D721Med (cell line): ENCODE data around the gene NABP1.

Experiments used
- DNase-seq: peaks from one replicate; pipeline ENCODE4 v3.0.0; 2011; ENCODE audit warnings: low spot score; ENCODE audit not compliant: insufficient read length
- FAIRE-seq: peaks from 2 replicates; lab custom pipeline; 2011; peaks lifted over from hg19 to GRCh38; lab: Jason Lieb, UNC
- TF ChIP-seq, protein P1 (sequence below): IDR thresholded peaks from 2 replicates; pipeline ENCODE4 v1.5.1; 2012; ENCODE audit warnings: mild to moderate bottlenecking, control low read depth; ENCODE audit not compliant: insufficient read depth; ENCODE audit errors: missing control alignments

NABP1 gene

DNA sequence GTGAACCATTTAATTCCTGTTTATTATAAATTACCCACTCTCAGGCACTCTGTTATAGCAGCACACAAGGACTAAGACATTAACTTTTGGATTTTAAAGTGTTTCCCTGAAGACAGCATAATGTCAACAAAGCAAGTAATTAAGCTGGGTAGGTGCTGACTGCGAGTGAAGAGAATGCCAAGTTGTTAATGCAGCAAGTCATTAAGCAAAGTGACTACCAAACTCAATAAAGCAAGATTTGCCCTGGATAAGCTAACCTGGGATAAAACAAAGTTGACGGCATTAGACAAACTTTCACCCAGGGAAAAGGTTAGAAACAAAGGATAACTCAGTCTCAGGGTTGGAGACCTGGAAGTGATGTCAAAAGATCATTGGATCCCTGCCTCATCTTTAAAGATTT lies 28.4 kb upstream of the NABP1 start:
- DNase-seq (no peak), FAIRE-seq (no peak)
- TF ChIP-seq, protein P1, sequence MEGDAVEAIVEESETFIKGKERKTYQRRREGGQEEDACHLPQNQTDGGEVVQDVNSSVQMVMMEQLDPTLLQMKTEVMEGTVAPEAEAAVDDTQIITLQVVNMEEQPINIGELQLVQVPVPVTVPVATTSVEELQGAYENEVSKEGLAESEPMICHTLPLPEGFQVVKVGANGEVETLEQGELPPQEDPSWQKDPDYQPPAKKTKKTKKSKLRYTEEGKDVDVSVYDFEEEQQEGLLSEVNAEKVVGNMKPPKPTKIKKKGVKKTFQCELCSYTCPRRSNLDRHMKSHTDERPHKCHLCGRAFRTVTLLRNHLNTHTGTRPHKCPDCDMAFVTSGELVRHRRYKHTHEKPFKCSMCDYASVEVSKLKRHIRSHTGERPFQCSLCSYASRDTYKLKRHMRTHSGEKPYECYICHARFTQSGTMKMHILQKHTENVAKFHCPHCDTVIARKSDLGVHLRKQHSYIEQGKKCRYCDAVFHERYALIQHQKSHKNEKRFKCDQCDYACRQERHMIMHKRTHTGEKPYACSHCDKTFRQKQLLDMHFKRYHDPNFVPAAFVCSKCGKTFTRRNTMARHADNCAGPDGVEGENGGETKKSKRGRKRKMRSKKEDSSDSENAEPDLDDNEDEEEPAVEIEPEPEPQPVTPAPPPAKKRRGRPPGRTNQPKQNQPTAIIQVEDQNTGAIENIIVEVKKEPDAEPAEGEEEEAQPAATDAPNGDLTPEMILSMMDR, result no peak

DNA sequence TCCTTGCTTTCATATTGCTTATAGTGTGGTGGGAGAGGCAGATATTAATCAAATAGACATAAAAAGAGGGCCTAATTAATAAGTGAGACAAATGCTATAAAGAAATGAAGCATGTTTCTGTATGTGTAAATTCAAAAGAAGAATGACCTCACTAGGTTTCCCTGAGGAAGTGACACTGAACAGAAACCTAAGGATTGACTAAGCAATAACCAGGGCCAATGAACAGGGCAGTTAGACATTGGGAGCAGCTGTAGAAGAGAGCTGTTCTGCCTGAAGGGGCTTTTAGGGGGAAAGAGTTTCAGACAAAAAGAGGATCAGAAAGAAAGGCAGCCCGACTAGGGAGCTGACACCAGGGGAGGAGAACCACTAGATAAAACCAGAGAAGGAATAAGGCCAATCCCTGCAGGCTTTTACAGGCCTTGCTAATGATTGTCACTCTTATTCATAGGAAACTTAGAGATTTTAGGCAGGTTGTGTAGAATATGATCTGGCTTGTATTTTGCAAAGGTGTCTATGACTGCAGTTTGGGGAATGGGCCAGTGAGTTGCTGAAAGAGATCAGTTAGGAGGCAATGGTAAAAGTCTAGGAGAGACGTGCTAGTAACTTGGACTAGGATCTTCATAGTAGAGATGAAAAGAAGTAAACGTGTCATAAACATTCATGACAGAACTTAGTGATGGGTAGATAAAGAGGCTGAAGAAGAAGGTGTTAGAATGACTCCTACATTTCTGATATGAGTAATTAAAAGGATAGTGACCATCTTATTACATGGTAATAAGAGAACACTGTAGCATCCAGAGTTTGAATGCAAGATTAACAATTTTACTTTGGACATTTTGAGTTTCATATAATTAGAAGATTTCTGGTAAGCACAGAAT lies 26.8 kb upstream of the NABP1 start:
- no peak for FAIRE-seq
- no peak for DNase-seq
- TF ChIP-seq, protein P1, result no peak

DNA sequence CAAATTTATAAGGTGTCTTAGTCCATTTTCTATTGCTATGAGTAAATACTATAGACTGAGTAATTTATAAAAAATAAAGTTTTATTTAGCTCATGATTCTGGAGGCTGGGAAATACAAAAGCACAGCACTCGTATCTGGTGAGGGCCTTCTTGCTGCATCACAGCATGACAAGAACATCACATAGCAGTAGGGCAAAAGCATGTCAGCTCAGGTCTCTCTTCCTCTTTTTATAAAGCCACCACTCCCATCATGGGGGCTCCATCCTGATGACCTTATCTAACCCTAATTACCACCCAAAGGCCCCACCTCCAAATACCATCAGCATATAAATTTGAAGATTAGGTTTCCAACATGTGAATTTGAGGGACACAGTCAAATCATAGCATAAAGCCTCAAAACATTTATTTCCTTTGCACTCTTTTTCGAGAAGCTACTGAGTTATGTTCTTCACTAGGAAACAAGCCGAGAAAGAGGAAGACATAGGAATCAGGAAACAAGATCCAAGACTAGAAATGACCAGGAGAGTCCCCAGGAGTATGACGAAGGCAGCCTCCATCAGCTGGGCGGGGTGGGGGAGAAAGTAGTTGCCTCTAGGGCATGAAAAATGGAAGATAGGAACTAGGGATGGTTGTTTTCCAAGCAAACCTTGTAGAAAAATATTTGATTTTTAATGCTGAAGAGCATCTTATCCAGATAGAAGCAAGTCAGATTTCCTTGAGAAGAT lies 24.1 kb upstream of the NABP1 start:
- DNase-seq (no peak), FAIRE-seq (no peak)
- TF ChIP-seq, protein P1, result no peak

DNA sequence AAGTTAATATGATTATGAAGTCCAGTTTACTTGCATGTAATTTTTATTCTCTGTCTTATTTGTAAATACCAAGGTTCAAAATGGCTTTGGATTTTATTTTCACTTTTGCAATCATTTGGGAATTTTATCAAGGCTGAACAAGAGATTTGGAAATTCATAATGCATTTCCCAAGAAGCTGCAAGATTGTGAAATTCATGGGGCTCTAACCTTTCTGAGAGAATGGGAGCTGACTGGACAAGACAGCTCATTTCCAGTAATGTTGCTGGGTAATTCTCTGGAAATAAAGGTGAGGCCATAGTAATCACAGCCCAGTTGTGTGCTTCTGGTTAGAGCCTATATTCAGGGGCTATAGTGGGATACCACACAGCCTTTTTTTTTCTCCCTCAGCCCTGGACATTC lies 21.5 kb upstream of the NABP1 start:
- TF ChIP-seq, protein P1, result no peak
- DNase-seq (no peak), FAIRE-seq (no peak)

DNA sequence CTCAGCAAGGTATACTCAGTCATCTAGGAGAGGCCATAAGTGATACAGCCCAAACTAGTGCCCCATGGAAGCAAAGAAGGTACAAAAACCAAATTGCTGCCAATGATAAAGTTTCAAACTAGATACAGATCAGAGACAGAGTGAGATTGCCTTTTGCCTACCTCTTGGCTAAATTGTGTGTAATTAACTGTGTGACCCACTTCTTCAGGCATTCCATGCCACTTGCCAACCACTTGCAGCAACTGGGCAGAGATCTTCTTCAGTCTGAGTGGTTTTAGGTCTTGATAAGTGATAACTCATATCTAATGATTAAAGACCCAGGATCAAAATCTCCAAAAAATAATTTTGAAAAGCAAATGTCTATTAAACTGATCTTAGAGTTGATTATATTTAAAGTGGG lies 21.1 kb upstream of the NABP1 start:
- TF ChIP-seq, protein P1, result no peak
- FAIRE-seq (no peak), DNase-seq (no peak)

DNA sequence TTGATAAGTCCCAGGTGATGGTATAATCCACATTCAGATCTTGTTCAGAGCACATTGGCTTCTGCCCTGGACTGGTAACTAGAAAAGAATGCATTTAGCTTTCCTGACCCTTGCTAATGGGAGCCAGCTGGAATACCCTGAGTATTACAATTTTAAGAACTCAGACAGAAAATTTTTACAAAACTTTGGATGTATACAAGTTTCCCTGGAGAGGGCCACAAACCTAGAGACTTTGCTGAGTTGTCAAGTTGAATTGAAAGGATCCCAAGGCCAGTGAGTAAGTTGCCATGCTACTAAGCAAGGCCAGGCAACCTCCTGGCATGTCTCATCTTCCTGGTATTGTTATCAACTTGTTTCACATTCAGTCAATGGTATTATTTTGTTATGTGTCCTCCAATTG lies 20.0 kb upstream of the NABP1 start:
- TF ChIP-seq, protein P1, result no peak
- no peak for DNase-seq
- no peak for FAIRE-seq
